HCT116 (cell line): ENCODE measurements around the gene SERTAD3. TPM values are rescaled to one million over a fixed set of nuclear protein-coding genes. Genes with fewer than 3 reads are reported as not detected.

Source experiments
- ATAC-seq: fragments of 200-7000 bp; cut with Tn5 transposase; 2 replicates; pipeline ENCODE4 v1.9.1; 2020; ENCODE audit warnings: mild to moderate bottlenecking, moderate library complexity
- BruUV-seq: library from RNA; stranded (reverse); fragments of 400-500 nt; replicated peaks from 2 replicates; lab custom pipeline; 2021; lab: Mats Ljungman, UMichigan
- CTCF ChIA-PET: fragments of 300-600 bp; sonication (Branson Sonifier 250); formaldehyde crosslinking; loops from one replicate; lab custom pipeline; 2021; ENCODE audit warnings: antibody characterized with exemption; lab: Charles Lee
- POLR2A ChIA-PET: fragments of 300-600, 350-600 bp; sonication (Branson Sonifier 250); formaldehyde crosslinking; loops from one replicate; lab custom pipeline; 2021; ENCODE audit warnings: antibody characterized with exemption; lab: Charles Lee
- RAD21 ChIA-PET, 2 experiments: fragments of 300-600 bp; sonication (Branson Sonifier 250); formaldehyde crosslinking; loops; one replicate each; lab custom pipeline; 2023; ENCODE audit warnings: low total read pairs in 2 of 2; ENCODE audit not compliant: uncharacterized antibody in 2 of 2, unreplicated experiment in 2 of 2, low non-redundant PET in 1 of 2; lab: Charles Lee
- DNase-seq: peaks from one replicate; pipeline ENCODE4 v3.0.0-alpha.2; 2010; ENCODE audit warnings: low read depth, low spot score
- H2AFZ ChIP-seq: fragments of 200-600 bp; shearing (Covaris generic), sonication (generic); 2 replicates; pipeline ENCODE4 v1.6.1; 2017; ENCODE audit warnings: low read depth, mixed run types, mixed read lengths, antibody characterized with exemption, low read length; ENCODE audit not compliant: poor library complexity, severe bottlenecking
- H3K27ac ChIP-seq: 2 replicates; pipeline ENCODE4 v1.5.1; 2012; ENCODE audit warnings: low read depth, low read length
- H3K27me3 ChIP-seq: fragments of 200-600 bp; sonication (generic); 2 replicates; pipeline ENCODE4 v1.6.1; 2016; ENCODE audit warnings: mixed run types, low read length, mixed read lengths; ENCODE audit not compliant: insufficient read depth
- H3K36me3 ChIP-seq, 2 experiments: fragments of 200-500 bp in 1 of 2; fragments of 200-600 bp in 1 of 2; sonication (Bioruptor generic) in 1 of 2; sonication (generic) in 1 of 2; 2 replicates each; pipeline versions ENCODE4 v1.5.1 to v1.6.1; 2014 to 2016; ENCODE audit warnings: low read length in 2 of 2, inconsistent platforms in 1 of 2, mixed read lengths in 1 of 2, mixed run types in 1 of 2; ENCODE audit not compliant: insufficient read depth in 2 of 2, control insufficient read depth in 1 of 2
- H3K4me1 ChIP-seq, 2 experiments: fragments of 200-600 bp in 1 of 2; sonication (generic) in 1 of 2; 2 replicates each; pipeline versions ENCODE4 v1.5.1 to v1.6.1; 2012 to 2017; ENCODE audit warnings: low read length in 2 of 2, inconsistent platforms in 1 of 2, mild to moderate bottlenecking in 1 of 2, mixed read lengths in 1 of 2, mixed run types in 1 of 2, moderate library complexity in 1 of 2; ENCODE audit not compliant: insufficient read depth in 2 of 2, control insufficient read depth in 1 of 2
- H3K4me2 ChIP-seq: fragments of 200-600 bp; sonication (generic); 2 replicates; pipeline ENCODE4 v1.6.1; 2017; ENCODE audit warnings: mixed run types, low read length, mixed read lengths
- H3K4me3 ChIP-seq, 2 experiments: fragments of 200-600 bp in 1 of 2; sonication (generic) in 1 of 2; replicated peaks in 1 of 2; 2 replicates each; pipeline ENCODE4 v1.5.1; 2011 to 2016; ENCODE audit warnings: low read length in 2 of 2, control low read depth in 1 of 2, low read depth in 1 of 2, mild to moderate bottlenecking in 1 of 2, mixed read lengths in 1 of 2, mixed run types in 1 of 2
- H3K79me2 ChIP-seq: fragments of 200-600 bp; sonication (generic); 2 replicates; pipeline ENCODE4 v1.6.1; 2017; ENCODE audit warnings: mild to moderate bottlenecking, mixed run types, low read length, moderate library complexity, mixed read lengths; ENCODE audit not compliant: insufficient read depth
- H3K9ac ChIP-seq: fragments of 200-600 bp; sonication (generic); 2 replicates; pipeline ENCODE4 v1.6.1; 2016; ENCODE audit warnings: low read length, mixed read lengths
- H3K9me2 ChIP-seq: fragments of 200-600 bp; sonication (generic), shearing (Covaris generic); 2 replicates; pipeline ENCODE4 v1.6.1; 2017; ENCODE audit warnings: mixed run types, mild to moderate bottlenecking, moderate library complexity; ENCODE audit not compliant: insufficient read depth
- H3K9me3 ChIP-seq, 2 experiments: fragments of 200-500 bp in 1 of 2; fragments of 200-600 bp in 1 of 2; sonication (Bioruptor generic) in 1 of 2; sonication (generic) in 1 of 2; 2 replicates each; pipeline ENCODE4 v1.6.1; 2014 to 2017; ENCODE audit warnings: low read length in 2 of 2, mixed read lengths in 2 of 2, inconsistent platforms in 1 of 2, low read depth in 1 of 2, mild to moderate bottlenecking in 1 of 2, mixed run types in 1 of 2, moderate library complexity in 1 of 2; ENCODE audit not compliant: control insufficient read depth in 1 of 2, insufficient read depth in 1 of 2
- H4K20me1 ChIP-seq: fragments of 200-600 bp; sonication (generic), shearing (Covaris generic); 2 replicates; pipeline ENCODE4 v1.6.1; 2017; ENCODE audit warnings: mixed run types, mild to moderate bottlenecking, moderate library complexity; ENCODE audit not compliant: insufficient read depth
- ATF3 ChIP-seq: IDR thresholded peaks from 2 replicates; pipeline ENCODE4 v1.6.1; 2012
- CBX3 ChIP-seq: IDR thresholded peaks from 2 replicates; pipeline ENCODE4 v1.6.1; 2012; ENCODE audit warnings: low read depth
- CEBPB ChIP-seq: IDR thresholded peaks from 2 replicates; pipeline ENCODE4 v1.6.1; 2012; ENCODE audit warnings: low read depth
- CTCF ChIP-seq, 3 experiments: fragments of 200-600 bp in 1 of 3; sonication (generic) in 1 of 3; IDR thresholded peaks in 2 of 3; conservative IDR thresholded peaks in 1 of 3; 2 replicates each; pipeline ENCODE4 v1.5.1; 2012 to 2017; ENCODE audit warnings: low read depth in 2 of 3, low read length in 2 of 3, antibody characterized with exemption in 1 of 3, borderline replicate concordance in 1 of 3, control low read depth in 1 of 3, mild to moderate bottlenecking in 1 of 3, mixed read lengths in 1 of 3, mixed run types in 1 of 3, moderate library complexity in 1 of 3; ENCODE audit not compliant: insufficient read depth in 1 of 3
- ELF1 ChIP-seq: IDR thresholded peaks from 2 replicates; pipeline ENCODE4 v1.6.1; 2012; ENCODE audit warnings: low read depth, borderline replicate concordance
- EZH2 ChIP-seq: fragments of 200-600 bp; sonication (generic); IDR thresholded peaks from 2 replicates; pipeline ENCODE4 v1.6.1; 2017; ENCODE audit warnings: antibody characterized with exemption, mixed run types
- EZH2phosphoT487 ChIP-seq: fragments of 200-600 bp; IDR thresholded peaks from 2 replicates; pipeline ENCODE4 v1.6.1; 2018; ENCODE audit warnings: antibody characterized with exemption, borderline replicate concordance
- FOSL1 ChIP-seq: IDR thresholded peaks from 2 replicates; pipeline ENCODE4 v1.6.1; 2012; ENCODE audit warnings: low read depth
- JUND ChIP-seq: IDR thresholded peaks from 2 replicates; pipeline ENCODE4 v1.6.1; 2012
- MAX ChIP-seq: IDR thresholded peaks from 2 replicates; pipeline ENCODE4 v1.6.1; 2012
- POLR2AphosphoS5 ChIP-seq: IDR thresholded peaks from 2 replicates; pipeline ENCODE4 v1.6.1; 2011; ENCODE audit warnings: mild to moderate bottlenecking, low read depth, low read length, moderate library complexity
- RAD21 ChIP-seq: IDR thresholded peaks from 2 replicates; pipeline ENCODE4 v1.6.1; 2012; ENCODE audit warnings: low read depth, mild to moderate bottlenecking
- REST ChIP-seq: IDR thresholded peaks from 2 replicates; pipeline ENCODE4 v1.6.1; 2012; ENCODE audit warnings: low read depth
- SP1 ChIP-seq: IDR thresholded peaks from 2 replicates; pipeline ENCODE4 v1.6.1; 2012; ENCODE audit warnings: low read depth
- SRF ChIP-seq: IDR thresholded peaks from 2 replicates; pipeline ENCODE4 v1.6.1; 2012; ENCODE audit warnings: low read depth
- YY1 ChIP-seq: IDR thresholded peaks from 2 replicates; pipeline ENCODE4 v1.6.1; 2011; ENCODE audit warnings: low read length, low read depth, moderate library complexity, mild to moderate bottlenecking; ENCODE audit not compliant: insufficient replicate concordance; ENCODE audit errors: extremely low read depth
- ZBTB33 ChIP-seq: IDR thresholded peaks from 2 replicates; pipeline ENCODE4 v1.6.1; 2011; ENCODE audit warnings: mild to moderate bottlenecking, low read length, moderate library complexity; ENCODE audit not compliant: insufficient replicate concordance; ENCODE audit errors: extremely low read depth
- intact Hi-C: fragments of 100-400 bp; cut with micrococcal nuclease; formaldehyde crosslinking; loops from 2 replicates; pipeline ENCODE4 v1.10.0; 2022
- total RNA-seq: library from RNA; stranded (reverse); gene quantifications from one replicate; pipeline ENCODE4 v1.2.1, GENCODE V29; 2021; ENCODE audit not compliant: unreplicated experiment

SERTAD3 gene
- total RNA-seq, 1 experiment from 2014 or later: 32.4 TPM

- intact Hi-C loops: no loop called here
- H3K27me3 ChIP-seq: no peaks in the 10 kb centered on the region
- H3K4me3 ChIP-seq: no peak overlapping the region
- no peaks in the 10 kb centered on the region for H3K9me2 ChIP-seq
- DNase-seq (no peak), ATAC-seq (no peak)
- no peaks in the 10 kb centered on the region for H3K36me3 ChIP-seq
- H3K79me2 ChIP-seq: peaks cover 9% of the 10 kb centered on the region; the same call in 1 of the 2 replicates
- no peak overlapping the region for H2AFZ ChIP-seq
- H4K20me1 ChIP-seq: no peaks in the 10 kb centered on the region
- H3K9me3 ChIP-seq: no peaks in the 10 kb centered on the region
- H3K27ac ChIP-seq: no peak overlapping the region
- H3K4me1 ChIP-seq: peaks cover 6 to 20% of the 10 kb centered on the region in 2 experiments
- no TSS peak for BruUV-seq
- H3K9ac ChIP-seq: no peak overlapping the region
- CTCF ChIA-PET: no interaction called here
- POLR2A ChIA-PET: no interaction called here
- no peak overlapping the region for H3K4me2 ChIP-seq
- no peak for TF ChIP-seq EZH2
- TF ChIP-seq SRF: no peak
- no peak for TF ChIP-seq FOSL1
- no peak for TF ChIP-seq CTCF (IDR thresholded peaks at IDR 0.05 in 2 of 3, conservative IDR thresholded peaks at IDR 0.05 in 1 of 3; ENCODE audit: borderline replicate concordance in 1 of 3, insufficient read depth in 1 of 3, low read depth in 2 of 3, low read length in 2 of 3)
- TF ChIP-seq POLR2AphosphoS5: no peak
- no peak for TF ChIP-seq EZH2phosphoT487
- no peak for TF ChIP-seq JUND
- no peak for TF ChIP-seq CEBPB
- no peak for TF ChIP-seq SP1
- no peak for TF ChIP-seq CBX3
- TF ChIP-seq YY1: no peak
- no peak for TF ChIP-seq RAD21
- no peak for TF ChIP-seq ELF1
- TF ChIP-seq ZBTB33: no peak
- TF ChIP-seq REST: no peak
- no peak for TF ChIP-seq ATF3
- TF ChIP-seq MAX: no peak
- RAD21 ChIA-PET: no interaction called here
Measured at GRCh38 chr19:40469011-40469410, 24.9 kb upstream of the SERTAD3 start.
